ENCODE data around the gene ARL8B. TPM values are rescaled to one million over a fixed set of nuclear protein-coding genes. Genes with fewer than 3 reads are reported as not detected.

ARL8B gene
- polyA plus RNA-seq, 3 donors = 46.6 to 121 (median 101) TPM

- intact Hi-C loops (cut with micrococcal nuclease) = no loop called here
- Histone ChIP-seq H3K79me2 (ENCODE audit: insufficient read depth, low read length) (no peaks in the 10 kb centered on the region), H3K36me3 (replicated peaks in 1 of 2; ENCODE audit: control insufficient read depth in 1 of 2, insufficient read depth in 2 of 2, low read length in 2 of 2) (peaks cover 47 to 81% of the 10 kb centered on the region in 2 donors), H3K4me2 (replicated peaks; ENCODE audit: extremely low read depth, low read length, poor library complexity, severe bottlenecking) (no peak overlapping the region), H3K27ac (ENCODE audit: low read depth in 1 of 2, low read length in 2 of 2) (peak overlapping the region in 1 of 2 donors; percentile 14), H3K9me3 (replicated peaks in 1 of 2; ENCODE audit: control insufficient read depth in 1 of 2, insufficient read depth in 1 of 2, low read length in 2 of 2) (no peaks in the 10 kb centered on the region), H4K20me1 (ENCODE audit: insufficient read depth, low read length) (peaks cover 17% of the 10 kb centered on the region), H3K9ac (ENCODE audit: insufficient read depth, low read length, poor library complexity, severe bottlenecking) (no peak overlapping the region), H2AFZ (ENCODE audit: insufficient read depth, low read depth, low read length, poor library complexity, severe bottlenecking) (no peak overlapping the region), H3K4me3 (replicated peaks in 1 of 3; ENCODE audit: low read depth in 2 of 3, low read length in 3 of 3) (no peak overlapping the region), H3K4me1 (ENCODE audit: control insufficient read depth in 1 of 2, insufficient read depth in 2 of 2, low read length in 2 of 2) (no peaks in the 10 kb centered on the region), H3K27me3 (ENCODE audit: control insufficient read depth in 2 of 2, insufficient read depth in 2 of 2, low read length in 2 of 2) (no peaks in the 10 kb centered on the region)
- DNase-seq = no peak
- no peaks in the 10 kb centered on the region for H3K4me1 Mint-ChIP-seq
- H3K4me3 Mint-ChIP-seq = no peak overlapping the region
- no peaks in the 10 kb centered on the region for H3K27me3 Mint-ChIP-seq (ENCODE audit: low read depth in 3 of 3)
- H3K27ac Mint-ChIP-seq = peak overlapping the region in 1 of 7 donors; percentile 38
- H3K36me3 Mint-ChIP-seq = peaks cover 49 to 68% of the 10 kb centered on the region in 2 donors
- WGBS (ENCODE audit: insufficient coverage) = 100% methylated on average over 2 of the region's 4 CpGs
- H3K9me3 Mint-ChIP-seq = no peaks in the 10 kb centered on the region
- no peak for TF ChIP-seq CTCF (IDR thresholded peaks at IDR 0.05)
These were observed 97.1 kb downstream of the ARL8B start for GRCh38 chr3:5219216-5219615.

GRCh38 chr3:5220193-5220592, 98.1 kb downstream of the ARL8B start:
- Histone ChIP-seq H3K79me2 (ENCODE audit: insufficient read depth, low read length) (no peaks in the 10 kb centered on the region), H3K4me3 (replicated peaks in 1 of 3; ENCODE audit: low read depth in 2 of 3, low read length in 3 of 3) (no peak overlapping the region), H3K27me3 (ENCODE audit: control insufficient read depth in 2 of 2, insufficient read depth in 2 of 2, low read length in 2 of 2) (no peaks in the 10 kb centered on the region), H3K4me2 (replicated peaks; ENCODE audit: extremely low read depth, low read length, poor library complexity, severe bottlenecking) (no peak overlapping the region), H2AFZ (ENCODE audit: insufficient read depth, low read depth, low read length, poor library complexity, severe bottlenecking) (no peak overlapping the region), H4K20me1 (ENCODE audit: insufficient read depth, low read length) (peaks cover 17% of the 10 kb centered on the region), H3K9me3 (replicated peaks in 1 of 2; ENCODE audit: control insufficient read depth in 1 of 2, insufficient read depth in 1 of 2, low read length in 2 of 2) (no peaks in the 10 kb centered on the region), H3K9ac (ENCODE audit: insufficient read depth, low read length, poor library complexity, severe bottlenecking) (no peak overlapping the region), H3K27ac (ENCODE audit: low read depth in 1 of 2, low read length in 2 of 2) (peak overlapping the region in 1 of 2 donors; percentile 32), H3K36me3 (replicated peaks in 1 of 2; ENCODE audit: control insufficient read depth in 1 of 2, insufficient read depth in 2 of 2, low read length in 2 of 2) (peaks cover 37 to 71% of the 10 kb centered on the region in 2 donors), H3K4me1 (ENCODE audit: control insufficient read depth in 1 of 2, insufficient read depth in 2 of 2, low read length in 2 of 2) (no peaks in the 10 kb centered on the region)
- H3K4me1 Mint-ChIP-seq = no peaks in the 10 kb centered on the region
- intact Hi-C loops (cut with micrococcal nuclease) = no loop called here
- peaks cover 40 to 58% of the 10 kb centered on the region in 2 donors for H3K36me3 Mint-ChIP-seq
- DNase-seq = no peak
- 63% methylated on average over 4 of the region's 5 CpGs for WGBS (ENCODE audit: insufficient coverage)
- H3K9me3 Mint-ChIP-seq = no peaks in the 10 kb centered on the region
- H3K27ac Mint-ChIP-seq = peak overlapping the region in 2 of 7 donors; percentile 5 to 49
- no peak for TF ChIP-seq CTCF (IDR thresholded peaks at IDR 0.05)
- H3K4me3 Mint-ChIP-seq = no peak overlapping the region
- no peaks in the 10 kb centered on the region for H3K27me3 Mint-ChIP-seq (ENCODE audit: low read depth in 3 of 3)

Data from CD14-positive monocyte (primary cell).